ENCODE measurements around the gene TMED1. TPM values are rescaled to one million over a fixed set of nuclear protein-coding genes. Genes with fewer than 3 reads are reported as not detected.
"Not testable (repeated sequence)": the region's sequence is repeated elsewhere in the genome, so short reads cannot be mapped to it uniquely, and the experiment has no call there.

The TMED1 gene
- total RNA-seq, 1 donor from 2014 or later, result 25.0 TPM

GRCh38 chr19:10871711-10872545 is 35.9 kb upstream of the TMED1 start:
- Histone ChIP-seq H3K4me3 (peak overlapping the region; percentile 88 to 96), H3K27ac (peak overlapping the region; percentile 41 to 86), H3K4me1 (peaks cover 3 to 18% of the 10 kb centered on the region in 2 donors), H3K36me3 (no peaks in the 10 kb centered on the region), H3K9me3 (no peaks in the 10 kb centered on the region), H3K27me3 (no peaks in the 10 kb centered on the region)
- intact Hi-C loops (cut with DNase I), result loop anchor here (1.0 to 5.0 kb wide), 6 partner anchors 36 to 665 kb away; partner anchors contain the start of genes CNN1, ILF3, SMARCA4 and TIMM29
- DNase-seq (ENCODE audit: low spot score in 2 of 2), result peak in 1 of 2 donors; percentile 74
- TF ChIP-seq, protein P1, sequence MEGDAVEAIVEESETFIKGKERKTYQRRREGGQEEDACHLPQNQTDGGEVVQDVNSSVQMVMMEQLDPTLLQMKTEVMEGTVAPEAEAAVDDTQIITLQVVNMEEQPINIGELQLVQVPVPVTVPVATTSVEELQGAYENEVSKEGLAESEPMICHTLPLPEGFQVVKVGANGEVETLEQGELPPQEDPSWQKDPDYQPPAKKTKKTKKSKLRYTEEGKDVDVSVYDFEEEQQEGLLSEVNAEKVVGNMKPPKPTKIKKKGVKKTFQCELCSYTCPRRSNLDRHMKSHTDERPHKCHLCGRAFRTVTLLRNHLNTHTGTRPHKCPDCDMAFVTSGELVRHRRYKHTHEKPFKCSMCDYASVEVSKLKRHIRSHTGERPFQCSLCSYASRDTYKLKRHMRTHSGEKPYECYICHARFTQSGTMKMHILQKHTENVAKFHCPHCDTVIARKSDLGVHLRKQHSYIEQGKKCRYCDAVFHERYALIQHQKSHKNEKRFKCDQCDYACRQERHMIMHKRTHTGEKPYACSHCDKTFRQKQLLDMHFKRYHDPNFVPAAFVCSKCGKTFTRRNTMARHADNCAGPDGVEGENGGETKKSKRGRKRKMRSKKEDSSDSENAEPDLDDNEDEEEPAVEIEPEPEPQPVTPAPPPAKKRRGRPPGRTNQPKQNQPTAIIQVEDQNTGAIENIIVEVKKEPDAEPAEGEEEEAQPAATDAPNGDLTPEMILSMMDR (IDR thresholded peaks at IDR 0.05), result no peak

- TF ChIP-seq, protein P1 (IDR thresholded peaks at IDR 0.05), result peak; percentile 33 to 94 (median 54)
- Histone ChIP-seq H3K36me3 (no peaks in the 10 kb centered on the region), H3K27me3 (no peaks in the 10 kb centered on the region), H3K9me3 (no peaks in the 10 kb centered on the region), H3K27ac (peak within 1 kb of the TSS; percentile 55 to 86), H3K4me3 (peak within 1 kb of the TSS; percentile 88 to 96), H3K4me1 (peaks cover 3 to 10% of the 10 kb centered on the region in 2 donors)
- DNase-seq (ENCODE audit: low spot score in 2 of 2), result peak; percentile 98 to 100
- intact Hi-C loops (cut with DNase I), result loop anchor here (1.0 to 5.0 kb wide), 6 partner anchors 35 to 666 kb away; partner anchors contain the start of genes CNN1, ILF3, SMARCA4 and TIMM29
Measured at GRCh38 chr19:10870955-10871603, 35.1 kb upstream of the TMED1 start, which contains the start of gene CARM1. TSS of gene CARM1 (plus strand) at chr19:10871553. CDS start at chr19:10871703, 150 bp downstream.

DNA sequence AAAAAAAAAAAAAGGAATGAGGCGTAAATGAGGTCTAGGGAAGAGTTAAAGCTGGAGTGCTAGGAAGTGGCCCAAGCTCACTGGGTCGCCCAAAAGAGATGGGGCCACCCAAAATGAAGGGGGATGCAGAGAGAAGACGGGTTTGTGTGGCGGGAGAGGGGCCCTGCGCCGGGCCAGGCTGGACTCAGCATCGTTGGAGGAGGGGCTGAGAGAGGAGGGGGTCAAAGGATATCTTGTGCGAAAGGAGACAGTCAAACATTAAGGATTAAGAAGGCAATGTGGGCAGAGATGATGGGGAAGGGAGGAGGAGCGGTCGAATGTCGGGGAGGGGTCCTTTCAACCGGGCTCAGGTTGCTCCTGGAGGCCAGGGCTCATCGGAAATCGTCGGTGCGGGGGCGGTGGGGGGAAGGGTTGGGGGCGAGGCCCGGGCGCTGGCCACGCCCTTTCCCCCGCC is 34.5 kb upstream of the TMED1 start:
- no peaks in the 10 kb centered on the region for H3K27me3 ChIP-seq
- peak overlapping the region; percentile 31 to 66 for H3K4me3 ChIP-seq
- intact Hi-C loops (cut with DNase I), result loop anchor here (2.0 to 5.0 kb wide), 2 partner anchors 216 to 667 kb away; partner anchors contain the start of genes CNN1 and ILF3
- H3K36me3 ChIP-seq, result no peaks in the 10 kb centered on the region
- H3K9me3 ChIP-seq, result no peaks in the 10 kb centered on the region
- no peak for DNase-seq (ENCODE audit: low spot score in 2 of 2)
- peaks cover 3 to 6% of the 10 kb centered on the region in 2 donors for H3K4me1 ChIP-seq
- H3K27ac ChIP-seq, result peak overlapping the region; percentile 55 to 79
- TF ChIP-seq, protein P1 (IDR thresholded peaks at IDR 0.05), result no peak

GRCh38 chr19:10869872-10870311 is 33.9 kb upstream of the TMED1 start:
- H3K36me3 ChIP-seq, H3K4me1 ChIP-seq, H3K27me3 ChIP-seq, H3K27ac ChIP-seq, H3K9me3 ChIP-seq: not testable (repeated sequence)
- H3K4me3 ChIP-seq, result peak overlapping the region in 1 of 2 donors; percentile 66
- DNase-seq (ENCODE audit: low spot score in 2 of 2), result peak in 1 of 2 donors; percentile 69
- intact Hi-C loops (cut with DNase I), result loop anchor here (2.0 to 5.0 kb wide), 2 partner anchors 215 to 667 kb away; partner anchors contain the start of genes CNN1 and ILF3

GRCh38 chr19:10868872-10869547 is 33.0 kb upstream of the TMED1 start:
- intact Hi-C loops (cut with DNase I), result no loop called here
- no peaks in the 10 kb centered on the region for H3K36me3 ChIP-seq
- TF ChIP-seq, protein P1 (IDR thresholded peaks at IDR 0.05), result no peak

More at GRCh38 chr19:10868872-10869547, 33.0 kb upstream of the TMED1 start:
- Histone ChIP-seq H3K4me3 (no peak overlapping the region), H3K27me3 (no peaks in the 10 kb centered on the region), H3K4me1 (peaks cover 6 to 7% of the 10 kb centered on the region in 2 donors), H3K9me3 (no peaks in the 10 kb centered on the region), H3K27ac (no peak overlapping the region)
- DNase-seq (ENCODE audit: low spot score in 2 of 2), result no peak

All from ascending aorta (tissue), 2 donors.